KMS-11 (cell line): ENCODE results near the gene BOD1L2.

Source experiments
- H2AFZ ChIP-seq: fragments of 200-600 bp; sonication (generic); 2 replicates; pipeline ENCODE4 v1.6.1; 2016; ENCODE audit warnings: antibody characterized with exemption, mixed run types, low read depth
- H3K27ac ChIP-seq: fragments of 200-600 bp; sonication (generic); 2 replicates; pipeline ENCODE4 v1.6.1; 2016; ENCODE audit warnings: mild to moderate bottlenecking, mixed run types
- H3K27me3 ChIP-seq: fragments of 200-600 bp; sonication (generic); 2 replicates; pipeline ENCODE4 v1.6.1; 2017; ENCODE audit warnings: mild to moderate bottlenecking, low read depth, mixed run types, moderate library complexity; ENCODE audit not compliant: insufficient read depth
- H3K36me3 ChIP-seq: fragments of 200-600 bp; sonication (generic); 2 replicates; pipeline ENCODE4 v1.6.1; 2017; ENCODE audit warnings: mild to moderate bottlenecking, mixed run types; ENCODE audit not compliant: insufficient read depth
- H3K4me1 ChIP-seq: fragments of 200-600 bp; sonication (generic); 2 replicates; pipeline ENCODE4 v1.6.1; 2016; ENCODE audit warnings: mild to moderate bottlenecking, low read depth, mixed run types; ENCODE audit not compliant: poor library complexity, severe bottlenecking
- H3K4me2 ChIP-seq: fragments of 200-600 bp; sonication (generic); 2 replicates; pipeline ENCODE4 v1.7.0; 2016; ENCODE audit warnings: mild to moderate bottlenecking, mixed run types
- H3K4me3 ChIP-seq: fragments of 200-600 bp; sonication (generic); IDR thresholded peaks from 2 replicates; pipeline ENCODE4 v1.6.1; 2017; ENCODE audit warnings: low read depth, low read length, mixed read lengths; ENCODE audit not compliant: insufficient read depth
- H3K79me2 ChIP-seq: fragments of 200-600 bp; sonication (generic); 2 replicates; pipeline ENCODE4 v1.6.1; 2016; ENCODE audit warnings: low read depth, mixed run types; ENCODE audit not compliant: insufficient read depth
- H3K9ac ChIP-seq: fragments of 200-600 bp; sonication (generic); 2 replicates; pipeline ENCODE4 v1.6.1; 2016; ENCODE audit warnings: mild to moderate bottlenecking, mixed run types
- H4K20me1 ChIP-seq: fragments of 200-600 bp; sonication (generic); 2 replicates; pipeline ENCODE4 v1.6.1; 2016; ENCODE audit warnings: mild to moderate bottlenecking, mixed run types; ENCODE audit not compliant: insufficient read depth
- CTCF ChIP-seq: fragments of 200-600 bp; sonication (generic); conservative IDR thresholded peaks from 2 replicates; pipeline ENCODE4 v1.6.1; 2017; ENCODE audit warnings: low read depth, mild to moderate bottlenecking, antibody characterized with exemption, low read length, moderate library complexity, mixed read lengths

BOD1L2 gene

DNA sequence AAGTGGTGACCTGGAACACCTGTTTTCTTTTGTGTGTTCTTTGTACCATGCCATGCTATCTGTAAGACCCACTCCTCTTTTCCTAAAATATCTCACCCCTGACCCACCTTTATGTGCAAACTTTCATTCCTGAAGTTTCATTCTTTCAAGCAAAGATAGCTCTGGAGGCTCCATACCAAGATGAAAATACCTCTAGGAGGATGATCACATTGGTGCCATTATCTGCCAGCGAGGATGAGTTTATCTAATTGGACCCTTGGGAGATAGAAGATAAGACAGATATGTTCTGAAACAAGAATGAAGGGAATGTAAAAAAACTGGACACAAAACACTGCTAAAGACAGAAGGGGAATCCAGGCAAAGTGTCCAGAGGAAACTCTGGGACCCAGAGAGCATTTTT, 24.1 kb downstream of the BOD1L2 start:
- Histone ChIP-seq H2AFZ (no peak overlapping the region), H3K36me3 (no peaks in the 10 kb centered on the region), H3K4me1 (no peaks in the 10 kb centered on the region), H4K20me1 (no peaks in the 10 kb centered on the region), H3K4me3 (no peak overlapping the region), H3K79me2 (no peaks in the 10 kb centered on the region), H3K27me3 (no peaks in the 10 kb centered on the region), H3K4me2 (no peak overlapping the region), H3K9ac (no peak overlapping the region), H3K27ac (no peak overlapping the region)
- TF ChIP-seq CTCF: no peak

- Histone ChIP-seq H3K4me1 (no peaks in the 10 kb centered on the region), H4K20me1 (no peaks in the 10 kb centered on the region), H3K27ac (no peak overlapping the region), H3K27me3 (no peaks in the 10 kb centered on the region), H3K79me2 (no peaks in the 10 kb centered on the region), H3K9ac (no peak overlapping the region), H3K36me3 (no peaks in the 10 kb centered on the region), H3K4me2 (no peak overlapping the region), H3K4me3 (no peak overlapping the region), H2AFZ (no peak overlapping the region)
- no peak for TF ChIP-seq CTCF
Measured at GRCh38 chr18:57175532-57175931, 28.6 kb downstream of the BOD1L2 start.

DNA sequence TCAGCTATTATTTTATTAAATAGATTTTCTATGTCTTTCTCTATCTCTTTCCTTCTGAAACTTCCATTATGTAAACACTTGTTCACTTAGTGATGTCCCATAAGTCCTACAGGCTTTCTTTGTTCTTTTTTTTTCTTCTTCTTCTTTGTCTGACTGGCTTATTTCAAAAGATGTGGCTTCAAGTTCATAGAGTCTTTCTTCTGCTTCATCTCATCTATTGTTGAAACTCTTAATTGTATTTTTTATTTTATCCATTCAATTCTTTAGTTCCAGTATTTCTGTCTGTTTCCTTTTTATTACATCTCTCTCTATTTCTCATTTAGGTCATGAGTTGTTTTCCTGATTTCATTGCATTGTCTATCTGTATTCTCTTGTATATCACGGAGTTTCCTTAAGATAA, 38.5 kb downstream of the BOD1L2 start:
- no peaks in the 10 kb centered on the region; the same call in 1 of the 2 replicates for H3K27me3 ChIP-seq
- no peak overlapping the region for H3K4me3 ChIP-seq
- H3K4me1 ChIP-seq: no peaks in the 10 kb centered on the region
- no peak overlapping the region for H3K9ac ChIP-seq
- H2AFZ ChIP-seq: no peak overlapping the region
- H3K36me3 ChIP-seq: no peaks in the 10 kb centered on the region
- no peak overlapping the region for H3K27ac ChIP-seq
- H3K79me2 ChIP-seq: no peaks in the 10 kb centered on the region
- no peak for TF ChIP-seq CTCF
- no peak overlapping the region for H3K4me2 ChIP-seq
- no peaks in the 10 kb centered on the region for H4K20me1 ChIP-seq

- TF ChIP-seq CTCF: no peak
- no peaks in the 10 kb centered on the region for H3K36me3 ChIP-seq
- H4K20me1 ChIP-seq: no peaks in the 10 kb centered on the region
- H3K27ac ChIP-seq: no peak overlapping the region
- no peak overlapping the region for H3K9ac ChIP-seq
- H3K4me3 ChIP-seq: no peak overlapping the region
- H3K4me1 ChIP-seq: no peaks in the 10 kb centered on the region
- H2AFZ ChIP-seq: no peak overlapping the region
- H3K4me2 ChIP-seq: no peak overlapping the region
- no peaks in the 10 kb centered on the region for H3K79me2 ChIP-seq
- H3K27me3 ChIP-seq: no peaks in the 10 kb centered on the region; the same call in 1 of the 2 replicates
Measured at GRCh38 chr18:57188851-57189557, 42.1 kb downstream of the BOD1L2 start.
